Mesodermal cell (in vitro differentiated cells): ENCODE results near the gene DOCK9.

ENCODE experiments used
- H3K27ac ChIP-seq: 2 replicates; pipeline ENCODE4 v1.7.0; 2013; ENCODE audit warnings: mild to moderate bottlenecking, low read depth, low read length, moderate library complexity; ENCODE audit not compliant: severe bottlenecking
- H3K36me3 ChIP-seq: 2 replicates; pipeline ENCODE4 v1.7.1; 2013; ENCODE audit warnings: mild to moderate bottlenecking, low read length, moderate library complexity; ENCODE audit not compliant: control insufficient read depth, insufficient read depth
- H3K4me1 ChIP-seq: one replicate; pipeline ENCODE4 v1.7.1; 2013; ENCODE audit warnings: mild to moderate bottlenecking, low read length; ENCODE audit not compliant: insufficient read depth, control insufficient read depth, poor library complexity, severe bottlenecking
- H3K4me3 ChIP-seq: 2 replicates; pipeline ENCODE4 v1.7.0; 2013; ENCODE audit warnings: low read length, control low read depth, mild to moderate bottlenecking; ENCODE audit not compliant: insufficient read depth, poor library complexity, severe bottlenecking; ENCODE audit errors: extremely low read depth
- H3K9me3 ChIP-seq: 2 replicates; pipeline ENCODE4 v1.7.1; 2013; ENCODE audit warnings: mild to moderate bottlenecking, low read length, moderate library complexity; ENCODE audit not compliant: control insufficient read depth
- WGBS, 2 experiments: methylation state at CpG; one replicate each; pipeline ENCODE4 v1.1.5; 2013; ENCODE audit warnings: missing lambda C conversion rate in 2 of 2; ENCODE audit not compliant: insufficient coverage in 2 of 2; 5-methylcytosine and 5-hydroxymethylcytosine counted together

Gene DOCK9

GRCh38 chr13:98825659-98826058, 152.2 kb downstream of the DOCK9 start:
- no peaks in the 10 kb centered on the region for H3K9me3 ChIP-seq
- no peak overlapping the region for H3K27ac ChIP-seq
- H3K36me3 ChIP-seq: peaks cover 83% of the 10 kb centered on the region
- H3K4me3 ChIP-seq: no peak overlapping the region
- H3K4me1 ChIP-seq: no peaks in the 10 kb centered on the region
- WGBS, 2 experiments: 60 to 78% methylated on average over 5 of the region's 8 CpGs

GRCh38 chr13:98824376-98825160, 153.3 kb downstream of the DOCK9 start:
- Histone ChIP-seq H3K27ac (no peak overlapping the region), H3K4me3 (no peak overlapping the region), H3K36me3 (peaks cover 81% of the 10 kb centered on the region), H3K9me3 (no peaks in the 10 kb centered on the region), H3K4me1 (no peaks in the 10 kb centered on the region)
- 95 to 96% methylated on average over 9 of the region's 13 CpGs for WGBS, 2 experiments

- H3K4me3 ChIP-seq: no peak overlapping the region
- WGBS, 2 experiments: 89 to 98% methylated on average over 5 of the region's 5 CpGs
- no peaks in the 10 kb centered on the region for H3K9me3 ChIP-seq
- no peaks in the 10 kb centered on the region for H3K4me1 ChIP-seq
- H3K27ac ChIP-seq: no peak overlapping the region
- peaks cover 76% of the 10 kb centered on the region for H3K36me3 ChIP-seq
Measured at GRCh38 chr13:98823442-98823841, 154.4 kb downstream of the DOCK9 start.

GRCh38 chr13:98822225-98822606, 155.6 kb downstream of the DOCK9 start:
- no peak overlapping the region for H3K27ac ChIP-seq

GRCh38 chr13:98821372-98822224, 156.3 kb downstream of the DOCK9 start:
- no peaks in the 10 kb centered on the region for H3K4me1 ChIP-seq
- H3K9me3 ChIP-seq: no peaks in the 10 kb centered on the region
- 81 to 87% methylated on average over 4 to 6 of the region's 9 CpGs for WGBS, 2 experiments
- peaks cover 66% of the 10 kb centered on the region for H3K36me3 ChIP-seq
- no peak overlapping the region for H3K27ac ChIP-seq
- no peak overlapping the region for H3K4me3 ChIP-seq

More at GRCh38 chr13:98822225-98822606, 155.6 kb downstream of the DOCK9 start:
- Histone ChIP-seq H3K4me1 (no peaks in the 10 kb centered on the region), H3K36me3 (peaks cover 68% of the 10 kb centered on the region), H3K4me3 (no peak overlapping the region), H3K9me3 (no peaks in the 10 kb centered on the region)
- 76 to 95% methylated on average over 2 of the region's 3 CpGs for WGBS, 2 experiments

- WGBS, 2 experiments: 20 to 58% methylated on average over 1 to 2 of the region's 3 CpGs
- H3K36me3 ChIP-seq: peaks cover 68% of the 10 kb centered on the region
- H3K4me3 ChIP-seq: no peak overlapping the region
- H3K27ac ChIP-seq: no peak overlapping the region
- H3K4me1 ChIP-seq: no peaks in the 10 kb centered on the region
- no peaks in the 10 kb centered on the region for H3K9me3 ChIP-seq
Measured at GRCh38 chr13:98820744-98821371, 157.0 kb downstream of the DOCK9 start.

- no peaks in the 10 kb centered on the region for H3K9me3 ChIP-seq
- H3K4me1 ChIP-seq: no peaks in the 10 kb centered on the region
- no peak overlapping the region for H3K27ac ChIP-seq
- H3K4me3 ChIP-seq: no peak overlapping the region
- WGBS, 2 experiments: 100% methylated on average over 2 of the region's 3 CpGs; no CpG with 5 or more reads in 1 of the 2 experiments
- peaks cover 63% of the 10 kb centered on the region for H3K36me3 ChIP-seq
Measured at GRCh38 chr13:98820300-98820699, 157.6 kb downstream of the DOCK9 start.

GRCh38 chr13:98819382-98820010, 158.4 kb downstream of the DOCK9 start:
- Histone ChIP-seq H3K27ac (no peak overlapping the region), H3K36me3 (peaks cover 57% of the 10 kb centered on the region), H3K4me1 (no peaks in the 10 kb centered on the region), H3K9me3 (no peaks in the 10 kb centered on the region), H3K4me3 (no peak overlapping the region)
- WGBS, 2 experiments: 93 to 100% methylated on average over 3 of the region's 6 CpGs

GRCh38 chr13:98816406-98816805, 161.5 kb downstream of the DOCK9 start:
- WGBS, 2 experiments: 91 to 98% methylated on average over 12 of the region's 12 CpGs
- peaks cover 32% of the 10 kb centered on the region for H3K36me3 ChIP-seq
- no peak overlapping the region for H3K4me3 ChIP-seq
- H3K9me3 ChIP-seq: no peaks in the 10 kb centered on the region
- no peak overlapping the region for H3K27ac ChIP-seq
- H3K4me1 ChIP-seq: no peaks in the 10 kb centered on the region

- peaks cover 29% of the 10 kb centered on the region for H3K36me3 ChIP-seq
- H3K9me3 ChIP-seq: no peaks in the 10 kb centered on the region
- no peak overlapping the region for H3K4me3 ChIP-seq
- H3K4me1 ChIP-seq: no peaks in the 10 kb centered on the region
- no peak overlapping the region for H3K27ac ChIP-seq
- 100% methylated on average over 2 of the region's 3 CpGs; no CpG with 5 or more reads in 1 of the 2 experiments for WGBS, 2 experiments
Measured at GRCh38 chr13:98813993-98814392, 163.9 kb downstream of the DOCK9 start.
